HG03439 (cell line): ENCODE data around the gene ELMO2.
A peak's percentile ranks its signal among the peaks of the same experiment; 100 is the strongest.

Source experiments
- ATAC-seq: cut with Tn5 transposase; IDR thresholded peaks from one replicate; pipeline ENCODE4 v1.9.1; 2021; ENCODE audit warnings: mild to moderate bottlenecking, moderate library complexity; ENCODE audit not compliant: unreplicated experiment

ELMO2 gene

GRCh38 chr20:46406200-46406985 lies at the start of gene ELMO2:
ELMO2 (minus strand) TSS chr20:46406615; CDS start chr20:46394482, 12,133 bp downstream.
- peak; percentile 80 for ATAC-seq

GRCh38 chr20:46455729-46456128 lies 49.3 kb upstream of the ELMO2 start:
- ATAC-seq = no peak

- no peak for ATAC-seq
Observed at GRCh38 chr20:46446851-46447250, 40.4 kb upstream of the ELMO2 start.

GRCh38 chr20:46439837-46440236 lies 33.4 kb upstream of the ELMO2 start:
- ATAC-seq = no peak

GRCh38 chr20:46438156-46438750 lies 31.8 kb upstream of the ELMO2 start:
- no peak for ATAC-seq

GRCh38 chr20:46435146-46435545 lies 28.7 kb upstream of the ELMO2 start:
- ATAC-seq = no peak

- no peak for ATAC-seq
Observed at GRCh38 chr20:46434597-46434996, 28.2 kb upstream of the ELMO2 start.

GRCh38 chr20:46433051-46433450 lies 26.6 kb upstream of the ELMO2 start:
- no peak for ATAC-seq

GRCh38 chr20:46430921-46431712 lies 24.7 kb upstream of the ELMO2 start:
- ATAC-seq = no peak

- ATAC-seq = no peak
Observed at GRCh38 chr20:46427384-46427783, 21.0 kb upstream of the ELMO2 start.

- no peak for ATAC-seq
Observed at GRCh38 chr20:46423882-46424482, 17.6 kb upstream of the ELMO2 start.

GRCh38 chr20:46423342-46423741 lies 16.9 kb upstream of the ELMO2 start:
- no peak for ATAC-seq

- no peak for ATAC-seq
Observed at GRCh38 chr20:46420878-46421277, 14.5 kb upstream of the ELMO2 start.

GRCh38 chr20:46419882-46420281 lies 13.5 kb upstream of the ELMO2 start:
- ATAC-seq = no peak

GRCh38 chr20:46416839-46417238 lies 10.4 kb upstream of the ELMO2 start:
- no peak for ATAC-seq

GRCh38 chr20:46416421-46416820 lies 10.0 kb upstream of the ELMO2 start:
- no peak for ATAC-seq

GRCh38 chr20:46415773-46416172 lies 9.4 kb upstream of the ELMO2 start:
- ATAC-seq = no peak

- ATAC-seq = no peak
Observed at GRCh38 chr20:46414608-46415007, 8.2 kb upstream of the ELMO2 start.

GRCh38 chr20:46411637-46412036 lies 5.2 kb upstream of the ELMO2 start:
- no peak for ATAC-seq

GRCh38 chr20:46408281-46408731 lies 1.9 kb upstream of the ELMO2 start:
- ATAC-seq = no peak

- ATAC-seq = no peak
Observed at GRCh38 chr20:46407671-46407996, 1.2 kb upstream of the ELMO2 start.
